Measurements from ENCODE around the gene FOXO3.

The FOXO3 gene

GRCh38 chr6:108566406-108566805 lies 5.7 kb downstream of the FOXO3 start:
- no peak for DNase-seq (ENCODE audit: low read depth in 2 of 2)
- H3K4me3 ChIP-seq (replicated peaks in 1 of 2; ENCODE audit: low read depth in 2 of 2, low read length in 2 of 2) = no peak overlapping the region
- no peak for TF ChIP-seq CTCF (IDR thresholded peaks at IDR 0.05; ENCODE audit: low read depth, low read length)

GRCh38 chr6:108568101-108568500 lies 7.4 kb downstream of the FOXO3 start:
- no peak for DNase-seq (ENCODE audit: low read depth in 2 of 2)
- H3K4me3 ChIP-seq (replicated peaks in 1 of 2; ENCODE audit: low read depth in 2 of 2, low read length in 2 of 2) = no peak overlapping the region
- no peak for TF ChIP-seq CTCF (IDR thresholded peaks at IDR 0.05; ENCODE audit: low read depth, low read length)

- DNase-seq (ENCODE audit: low read depth in 2 of 2) = no peak
Measured at GRCh38 chr6:108568551-108569305, 8.0 kb downstream of the FOXO3 start.

GRCh38 chr6:108570517-108570916 lies 9.8 kb downstream of the FOXO3 start:
- H3K4me3 ChIP-seq (replicated peaks in 1 of 2; ENCODE audit: low read depth in 2 of 2, low read length in 2 of 2) = no peak overlapping the region
- DNase-seq (ENCODE audit: low read depth in 2 of 2) = peak; percentile 34 to 42
- no peak for TF ChIP-seq CTCF (IDR thresholded peaks at IDR 0.05; ENCODE audit: low read depth, low read length)

More at GRCh38 chr6:108568551-108569305, 8.0 kb downstream of the FOXO3 start:
- no peak for TF ChIP-seq CTCF (IDR thresholded peaks at IDR 0.05; ENCODE audit: low read depth, low read length)
- H3K4me3 ChIP-seq (replicated peaks in 1 of 2; ENCODE audit: low read depth in 2 of 2, low read length in 2 of 2) = no peak overlapping the region

- TF ChIP-seq CTCF (IDR thresholded peaks at IDR 0.05; ENCODE audit: low read depth, low read length) = no peak
- no peak for DNase-seq (ENCODE audit: low read depth in 2 of 2)
- H3K4me3 ChIP-seq (replicated peaks in 1 of 2; ENCODE audit: low read depth in 2 of 2, low read length in 2 of 2) = no peak overlapping the region
Measured at GRCh38 chr6:108574457-108575141, 13.9 kb downstream of the FOXO3 start.

- no peak for DNase-seq (ENCODE audit: low read depth in 2 of 2)
- TF ChIP-seq CTCF (IDR thresholded peaks at IDR 0.05; ENCODE audit: low read depth, low read length) = no peak
- no peak overlapping the region for H3K4me3 ChIP-seq (replicated peaks in 1 of 2; ENCODE audit: low read depth in 2 of 2, low read length in 2 of 2)
Measured at GRCh38 chr6:108575905-108576494, 15.3 kb downstream of the FOXO3 start.

Measured in cardiac fibroblast (primary cell).